NK-92 (cell line): ENCODE data around the gene LBR.

Source experiments
- DNase-seq: peaks from one replicate; lab custom pipeline; 2025; ENCODE audit not compliant: unreplicated experiment; lab: John Stamatoyannopoulos, UW

LBR gene

GRCh38 chr1:225446595-225446960, 18.7 kb upstream of the LBR start:
- no peak for DNase-seq

- DNase-seq = no peak
Observed at GRCh38 chr1:225445639-225446594, 18.1 kb upstream of the LBR start.

- DNase-seq = no peak
Observed at GRCh38 chr1:225442123-225442505, 14.3 kb upstream of the LBR start.

GRCh38 chr1:225441314-225442122, 13.7 kb upstream of the LBR start:
- no peak for DNase-seq

GRCh38 chr1:225440380-225441221, 12.8 kb upstream of the LBR start:
- no peak for DNase-seq

GRCh38 chr1:225437710-225438437, 10.0 kb upstream of the LBR start:
- no peak for DNase-seq

- DNase-seq = no peak
Observed at GRCh38 chr1:225435957-225436392, 8.1 kb upstream of the LBR start.

- no peak for DNase-seq
Observed at GRCh38 chr1:225435487-225435886, 7.6 kb upstream of the LBR start.

- no peak for DNase-seq
Observed at GRCh38 chr1:225435076-225435475, 7.2 kb upstream of the LBR start.

- DNase-seq = no peak
Observed at GRCh38 chr1:225434046-225434445, 6.2 kb upstream of the LBR start.

GRCh38 chr1:225431081-225431863, 3.4 kb upstream of the LBR start:
- DNase-seq = no peak

GRCh38 chr1:225430301-225430700, 2.5 kb upstream of the LBR start:
- DNase-seq = no peak

GRCh38 chr1:225428881-225429455, 1.1 kb upstream of the LBR start:
- DNase-seq = no peak

GRCh38 chr1:225428068-225428880, 436 bp upstream of the LBR start:
- DNase-seq = no peak

- no peak for DNase-seq
Observed at GRCh38 chr1:225426395-225427234, 1.2 kb downstream of the LBR start.

- DNase-seq = no peak
Observed at GRCh38 chr1:225425201-225425786, 2.5 kb downstream of the LBR start.

GRCh38 chr1:225424562-225425200, 3.2 kb downstream of the LBR start:
- DNase-seq = no peak
